ENCODE measurements around the gene POLR2I. TPM values are rescaled to one million over a fixed set of nuclear protein-coding genes. Genes with fewer than 3 reads are reported as not detected.

POLR2I gene
- total RNA-seq, 4 donors from 2014 or later = 54.2 to 98.4 (median 77.4) TPM

DNA sequence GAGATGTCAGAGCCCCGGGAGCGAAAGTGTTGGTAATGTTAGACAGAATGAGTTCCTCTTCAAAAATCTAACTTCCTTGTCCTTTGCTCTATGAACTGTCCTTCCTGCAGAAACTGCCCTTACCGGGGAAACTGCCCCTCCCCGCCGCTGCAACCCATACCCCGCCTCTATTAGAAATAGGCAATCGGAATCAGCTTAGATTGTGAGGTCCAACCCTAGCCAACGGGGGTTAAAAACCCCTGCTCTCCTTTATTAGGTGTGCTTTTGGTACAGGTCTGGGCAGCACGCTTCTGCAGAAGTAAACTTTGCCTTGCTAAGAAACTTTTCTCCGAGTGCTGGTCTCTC lies 13.7 kb upstream of the POLR2I start:
- Histone ChIP-seq H3K27me3 (no peaks in the 10 kb centered on the region), H3K36me3 (peaks cover 4 to 29% (median 4%) of the 10 kb centered on the region in 3 donors), H3K9me3 (no peaks in the 10 kb centered on the region), H3K4me3 (peak overlapping the region; percentile 27 to 59 (median 52)), H3K4me1 (peaks cover 0 to 18% (median 7%) of the 10 kb centered on the region in 4 donors), H3K27ac (peak overlapping the region; percentile 60 to 92 (median 90))
- TF ChIP-seq EP300 (IDR thresholded peaks at IDR 0.05) = no peak
- TF ChIP-seq POLR2A (IDR thresholded peaks at IDR 0.05) = no peak
- TF ChIP-seq, protein P1, sequence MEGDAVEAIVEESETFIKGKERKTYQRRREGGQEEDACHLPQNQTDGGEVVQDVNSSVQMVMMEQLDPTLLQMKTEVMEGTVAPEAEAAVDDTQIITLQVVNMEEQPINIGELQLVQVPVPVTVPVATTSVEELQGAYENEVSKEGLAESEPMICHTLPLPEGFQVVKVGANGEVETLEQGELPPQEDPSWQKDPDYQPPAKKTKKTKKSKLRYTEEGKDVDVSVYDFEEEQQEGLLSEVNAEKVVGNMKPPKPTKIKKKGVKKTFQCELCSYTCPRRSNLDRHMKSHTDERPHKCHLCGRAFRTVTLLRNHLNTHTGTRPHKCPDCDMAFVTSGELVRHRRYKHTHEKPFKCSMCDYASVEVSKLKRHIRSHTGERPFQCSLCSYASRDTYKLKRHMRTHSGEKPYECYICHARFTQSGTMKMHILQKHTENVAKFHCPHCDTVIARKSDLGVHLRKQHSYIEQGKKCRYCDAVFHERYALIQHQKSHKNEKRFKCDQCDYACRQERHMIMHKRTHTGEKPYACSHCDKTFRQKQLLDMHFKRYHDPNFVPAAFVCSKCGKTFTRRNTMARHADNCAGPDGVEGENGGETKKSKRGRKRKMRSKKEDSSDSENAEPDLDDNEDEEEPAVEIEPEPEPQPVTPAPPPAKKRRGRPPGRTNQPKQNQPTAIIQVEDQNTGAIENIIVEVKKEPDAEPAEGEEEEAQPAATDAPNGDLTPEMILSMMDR (IDR thresholded peaks at IDR 0.05) = no peak
- DNase-seq (ENCODE audit: low spot score in 2 of 2) = no peak
- WGBS, 2 donors = 8 to 12% methylated on average over 10 of the region's 10 CpGs

DNA sequence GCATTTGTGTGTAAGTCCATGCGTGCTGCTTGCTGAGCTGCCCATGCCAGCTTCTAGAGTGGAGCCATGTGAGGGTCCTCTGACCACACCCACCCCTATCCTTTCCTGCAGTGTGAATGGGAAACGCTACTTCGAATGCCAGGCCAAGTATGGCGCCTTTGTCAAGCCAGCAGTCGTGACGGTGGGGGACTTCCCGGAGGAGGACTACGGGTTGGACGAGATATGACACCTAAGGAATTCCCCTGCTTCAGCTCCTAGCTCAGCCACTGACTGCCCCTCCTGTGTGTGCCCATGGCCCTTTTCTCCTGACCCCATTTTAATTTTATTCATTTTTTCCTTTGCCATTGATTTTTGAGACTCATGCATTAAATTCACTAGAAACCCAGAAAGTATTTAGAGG lies 10.9 kb upstream of the POLR2I start:
- Histone ChIP-seq H3K4me1 (peaks cover 0 to 18% (median 7%) of the 10 kb centered on the region in 4 donors), H3K36me3 (peaks cover 4 to 57% (median 4%) of the 10 kb centered on the region in 3 donors), H3K4me3 (no peak overlapping the region), H3K9me3 (no peaks in the 10 kb centered on the region), H3K27ac (no peak overlapping the region), H3K27me3 (no peaks in the 10 kb centered on the region)
- DNase-seq (ENCODE audit: low spot score in 2 of 2) = no peak
- 83 to 84% methylated on average over 9 of the region's 9 CpGs for WGBS, 2 donors
- TF ChIP-seq EP300 (IDR thresholded peaks at IDR 0.05) = no peak
- TF ChIP-seq POLR2A (IDR thresholded peaks at IDR 0.05) = no peak
- TF ChIP-seq, protein P1 (IDR thresholded peaks at IDR 0.05) = no peak

DNA sequence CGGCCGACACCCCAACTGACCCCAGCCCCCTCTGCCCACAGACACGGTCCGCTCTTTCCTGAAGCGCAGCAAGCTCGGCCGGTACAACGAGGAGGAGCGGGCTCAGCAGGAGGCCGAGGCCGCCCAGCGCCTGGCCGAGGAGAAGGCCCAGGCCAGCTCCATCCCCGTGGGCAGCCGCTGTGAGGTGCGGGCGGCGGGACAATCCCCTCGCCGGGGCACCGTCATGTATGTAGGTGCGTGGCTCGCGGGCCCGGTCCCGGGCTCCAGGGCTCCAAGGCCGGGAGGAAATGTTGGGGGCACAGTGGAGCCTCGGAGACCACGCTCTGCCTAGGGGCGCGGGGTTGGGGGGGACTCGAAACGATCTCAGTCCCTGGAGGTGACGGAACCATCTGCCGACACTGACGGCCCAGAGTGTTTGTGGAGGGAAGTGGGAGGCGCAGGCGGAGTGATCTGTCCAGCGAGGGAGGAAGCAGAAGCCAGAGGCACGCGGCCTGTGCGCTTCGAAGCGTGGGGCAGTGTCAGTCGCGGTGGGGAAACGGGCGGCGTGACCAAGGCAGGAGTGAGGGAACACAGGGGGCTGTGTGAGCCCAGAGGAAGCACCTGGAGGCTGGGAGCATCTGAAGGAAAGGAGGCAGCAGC lies 6.9 kb upstream of the POLR2I start:
- Histone ChIP-seq H3K27me3 (no peaks in the 10 kb centered on the region), H3K27ac (no peak overlapping the region), H3K9me3 (no peaks in the 10 kb centered on the region), H3K36me3 (peaks cover 4 to 94% (median 4%) of the 10 kb centered on the region in 3 donors), H3K4me1 (peaks cover 0 to 30% (median 4%) of the 10 kb centered on the region in 4 donors), H3K4me3 (no peak overlapping the region)
- TF ChIP-seq, protein P1 (IDR thresholded peaks at IDR 0.05) = no peak
- TF ChIP-seq EP300 (IDR thresholded peaks at IDR 0.05) (no peak), POLR2A (IDR thresholded peaks at IDR 0.05) (no peak)
- no peak for DNase-seq (ENCODE audit: low spot score in 2 of 2)
- 83 to 90% methylated on average over 48 to 49 of the region's 49 CpGs for WGBS, 2 donors

DNA sequence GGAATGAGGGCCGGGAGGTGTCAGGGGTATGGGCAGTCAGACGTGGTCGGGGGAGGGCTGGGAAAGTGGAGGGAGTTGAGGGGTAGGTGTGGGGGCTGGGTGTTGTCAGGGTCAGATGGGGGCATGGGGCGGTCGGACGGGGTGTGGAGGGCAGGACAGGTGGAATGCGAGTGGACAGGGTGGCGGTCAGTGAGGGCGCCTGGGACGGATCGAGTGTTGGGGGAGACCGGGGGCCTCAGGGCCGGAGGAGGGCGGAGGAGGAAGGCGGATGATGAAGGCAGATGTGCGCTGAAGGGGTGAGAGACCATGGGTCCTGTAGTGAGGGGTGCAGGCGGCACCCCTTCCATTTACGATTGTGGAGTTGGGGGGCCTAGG lies 6.3 kb upstream of the POLR2I start:
- Histone ChIP-seq H3K36me3 (peaks cover 3 to 97% (median 4%) of the 10 kb centered on the region in 3 donors), H3K27ac (no peak overlapping the region), H3K9me3 (no peaks in the 10 kb centered on the region), H3K4me1 (peaks cover 0 to 36% (median 10%) of the 10 kb centered on the region in 4 donors), H3K27me3 (no peaks in the 10 kb centered on the region), H3K4me3 (no peak overlapping the region)
- no peak for DNase-seq (ENCODE audit: low spot score in 2 of 2)
- 85 to 89% methylated on average over 18 of the region's 18 CpGs for WGBS, 2 donors
- TF ChIP-seq, protein P1 (IDR thresholded peaks at IDR 0.05) = no peak
- no peak for TF ChIP-seq POLR2A (IDR thresholded peaks at IDR 0.05)
- TF ChIP-seq EP300 (IDR thresholded peaks at IDR 0.05) = no peak

DNA sequence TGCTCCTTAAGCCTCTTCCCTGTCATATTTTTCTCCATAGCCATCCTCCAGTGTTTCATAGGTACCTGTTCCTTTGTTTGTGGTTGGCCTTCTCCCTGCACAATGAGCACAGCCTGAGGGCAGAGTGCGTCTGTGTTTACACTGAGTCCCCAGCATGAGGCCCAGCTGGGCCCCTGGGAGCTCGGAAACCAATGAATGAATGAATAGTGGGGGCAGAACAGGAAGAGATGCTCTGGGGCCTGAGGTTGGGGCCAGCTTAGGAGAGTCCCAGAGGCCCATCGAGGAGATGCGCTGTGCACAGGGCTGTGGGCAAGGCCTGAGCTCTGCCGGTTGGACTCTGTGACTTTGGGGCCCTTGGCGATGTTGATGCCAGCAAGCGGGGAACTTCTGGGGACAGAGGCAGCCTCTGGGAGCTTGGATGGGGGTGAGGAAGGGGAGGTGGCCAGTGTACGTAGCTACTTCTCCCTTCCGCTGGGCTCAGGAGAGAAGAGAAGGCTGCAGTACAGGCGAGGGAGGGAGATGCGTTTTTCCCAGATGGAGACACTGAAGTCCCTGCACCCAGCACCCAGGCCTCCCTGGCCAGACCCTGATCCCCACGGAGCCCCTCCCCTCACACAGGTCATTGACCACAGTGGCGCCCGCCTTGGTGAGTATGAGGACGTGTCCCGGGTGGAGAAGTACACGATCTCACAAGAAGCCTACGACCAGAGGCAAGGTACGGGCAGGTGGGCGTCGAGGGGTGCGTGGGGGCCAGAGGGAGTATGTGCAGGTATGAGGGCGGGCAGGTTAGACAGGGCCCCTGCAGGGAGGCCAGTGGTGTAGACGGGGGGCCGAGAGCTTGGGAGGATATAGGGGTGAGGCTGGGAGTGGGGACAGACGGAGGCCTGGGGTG lies 5.7 kb upstream of the POLR2I start:
- no peak for DNase-seq (ENCODE audit: low spot score in 2 of 2)
- Histone ChIP-seq H3K4me1 (peaks cover 0 to 39% (median 12%) of the 10 kb centered on the region in 4 donors), H3K9me3 (no peaks in the 10 kb centered on the region), H3K4me3 (no peak overlapping the region), H3K27ac (no peak overlapping the region), H3K27me3 (no peaks in the 10 kb centered on the region), H3K36me3 (peaks cover 0 to 90% (median 4%) of the 10 kb centered on the region in 3 donors)
- WGBS, 2 donors = 81 to 87% methylated on average over 26 of the region's 26 CpGs
- TF ChIP-seq, protein P1 (IDR thresholded peaks at IDR 0.05) = no peak
- TF ChIP-seq POLR2A (IDR thresholded peaks at IDR 0.05) (no peak), EP300 (IDR thresholded peaks at IDR 0.05) (no peak)
